ENCODE measurements around the gene BANF2. TPM values are rescaled to one million over a fixed set of nuclear protein-coding genes. Genes with fewer than 3 reads are reported as not detected.

BANF2 gene
- total and polyA plus RNA-seq, 2 of the 8 experiments (the other 6 are each of a cell fraction or from before 2014, with no cell fraction given): not detected

DNA sequence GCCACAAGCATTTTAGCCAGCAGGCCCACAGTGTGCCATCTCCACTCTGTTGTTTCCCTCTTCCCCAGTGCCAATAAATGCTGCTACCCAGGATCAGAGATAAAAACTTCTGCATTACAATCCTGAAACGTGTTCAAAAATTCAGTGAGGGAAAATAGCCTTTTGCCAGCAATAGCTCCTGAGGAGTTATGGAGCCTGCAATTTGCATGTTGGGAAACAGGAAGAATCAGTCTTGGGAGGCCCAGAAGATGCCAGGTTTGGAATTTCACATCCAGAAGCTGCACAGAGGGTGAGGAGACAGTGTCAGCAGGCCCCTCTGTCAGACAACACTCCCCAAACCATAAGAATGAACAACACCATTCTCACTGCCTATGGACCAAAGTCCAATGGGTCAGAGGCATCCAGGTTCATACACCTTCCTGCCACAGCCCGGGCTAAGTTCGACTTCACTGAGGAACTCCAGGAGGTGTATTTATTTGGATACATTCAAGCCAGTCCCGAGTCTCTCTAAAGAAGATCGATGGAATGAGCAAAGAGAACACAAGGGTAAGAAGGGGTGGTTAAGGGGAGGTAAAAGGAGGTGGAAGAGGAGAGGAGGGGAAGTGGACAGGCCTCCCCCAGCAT is 38.5 kb upstream of the BANF2 start:
- no peak overlapping the region for H3K9ac ChIP-seq (replicated peaks in 1 of 4; ENCODE audit: extremely low read depth in 1 of 4, low read depth in 3 of 4, low read length in 3 of 4)
- no peak overlapping the region for H3K27ac ChIP-seq (ENCODE audit: low read depth, low read length)
- no peak for FAIRE-seq
- no peak overlapping the region for H3K56ac ChIP-seq (replicated peaks; ENCODE audit: insufficient read length, low read depth, low read length)
- no peak overlapping the region for H4K5ac ChIP-seq (ENCODE audit: insufficient read length, low read depth, low read length)
- 89% methylated on average over 5 of the region's 5 CpGs; no CpG with 5 or more reads in 1 of the 2 experiments for WGBS, 2 experiments (ENCODE audit: extremely low coverage in 1 of 2, insufficient coverage in 1 of 2, insufficient read length in 1 of 2, insufficient replicate concordance in 2 of 2, low coverage in 1 of 2, low lambda C conversion rate in 2 of 2, missing lambda C conversion rate in 1 of 2)
- DNase-seq (ENCODE audit: low read depth in 1 of 2, low spot score in 2 of 2): no peak
- H3K4me1 ChIP-seq (replicated peaks in 1 of 4; ENCODE audit: control insufficient read depth in 3 of 4, insufficient read depth in 4 of 4, low read length in 3 of 4): peaks cover 0 to 5% (median 3%) of the 10 kb centered on the region in 4 experiments; a peak in 2 of 7 replicates
- no peak overlapping the region for H3K23ac ChIP-seq (ENCODE audit: insufficient read length)
- no peak overlapping the region for H2BK20ac ChIP-seq (ENCODE audit: low read length)
- peaks cover 6 to 13% of the 10 kb centered on the region in 2 experiments for H3K9me3 ChIP-seq (ENCODE audit: insufficient read depth in 2 of 2, low read depth in 1 of 2, low read length in 1 of 2)
- ChIA-PET POLR2A (ENCODE audit: partially characterized antibody) (interaction anchor here (0.6 kb wide), 1 partner anchor 83 kb away, joined by 3 read pairs; no protein-coding TSS in a partner anchor), CTCF (ENCODE audit: partially characterized antibody) (interaction anchor here (0.7 kb wide), 1 partner anchor 157 kb away, joined by 3 read pairs; no protein-coding TSS in a partner anchor)
- H4K8ac ChIP-seq (ENCODE audit: extremely low read depth, insufficient read depth, low read length): no peak overlapping the region
- no peak overlapping the region for H2BK120ac ChIP-seq (replicated peaks; ENCODE audit: low read depth, low read length)
- H2AFZ ChIP-seq (ENCODE audit: low read length): no peak overlapping the region
- H2AK5ac ChIP-seq (ENCODE audit: low read depth, low read length): no peak overlapping the region
- H4K20me1 ChIP-seq (replicated peaks in 1 of 2; ENCODE audit: control insufficient read depth in 1 of 2, insufficient read depth in 2 of 2, low read length in 2 of 2): peaks cover 0 to 12% of the 10 kb centered on the region in 2 experiments
- no peak overlapping the region for H3K4me2 ChIP-seq (ENCODE audit: insufficient read depth in 1 of 2, low read depth in 2 of 2, low read length in 2 of 2)
- H3K14ac ChIP-seq (ENCODE audit: insufficient read length): no peak overlapping the region
- H3K27me3 ChIP-seq (replicated peaks in 1 of 4; ENCODE audit: control insufficient read depth in 3 of 4, extremely low read depth in 1 of 4, insufficient read depth in 3 of 4, low read length in 3 of 4): no peaks in the 10 kb centered on the region
- H2BK5ac ChIP-seq (ENCODE audit: low read depth, low read length): peak overlapping the region; percentile 35; the same call in 1 of the 2 replicates
- no peak overlapping the region for H3K4me3 ChIP-seq (ENCODE audit: extremely low read depth in 1 of 4, insufficient read depth in 2 of 4, low read depth in 3 of 4, low read length in 4 of 4)
- no peak overlapping the region for H4K91ac ChIP-seq (replicated peaks; ENCODE audit: insufficient read length, low read length)
- H3K79me1 ChIP-seq (ENCODE audit: low read depth, low read length): peaks cover 10% of the 10 kb centered on the region
- H3K79me2 ChIP-seq (ENCODE audit: control insufficient read depth in 1 of 2, insufficient read depth in 2 of 2, low read length in 2 of 2): peaks cover 8 to 85% of the 10 kb centered on the region in 2 experiments
- H3K4ac ChIP-seq (replicated peaks; ENCODE audit: insufficient read length, low read depth, low read length): no peak overlapping the region
- H2BK15ac ChIP-seq (ENCODE audit: low read length): no peak overlapping the region
- H3K36me3 ChIP-seq (ENCODE audit: control insufficient read depth in 2 of 4, insufficient read depth in 4 of 4, low read length in 3 of 4): peaks cover 0 to 20% (median 10%) of the 10 kb centered on the region in 4 experiments; a peak in 5 of 8 replicates
- H3K18ac ChIP-seq (ENCODE audit: extremely low read depth, low read length): no peak overlapping the region
- H3K23me2 ChIP-seq (ENCODE audit: low read depth, low read length): no peaks in the 10 kb centered on the region
- H2BK12ac ChIP-seq (ENCODE audit: low read depth, low read length): no peak overlapping the region
- TF ChIP-seq KDM1A (IDR thresholded peaks at IDR 0.05; ENCODE audit: borderline replicate concordance, low read length) (no peak), CHD1 (IDR thresholded peaks at IDR 0.05; ENCODE audit: low read depth, low read length) (no peak), SIRT6 (IDR thresholded peaks at IDR 0.05; ENCODE audit: low read length) (no peak), SIN3A (conservative IDR thresholded peaks at IDR 0.05 in 1 of 2, IDR thresholded peaks at IDR 0.05 in 1 of 2; ENCODE audit: low read depth in 1 of 2, low read length in 2 of 2) (no peak), SUZ12 (IDR thresholded peaks at IDR 0.05; ENCODE audit: low read length) (no peak), SP4 (IDR thresholded peaks at IDR 0.05; ENCODE audit: low read length) (no peak), SP2 (IDR thresholded peaks at IDR 0.05; ENCODE audit: low read length) (no peak), RFX5 (IDR thresholded peaks at IDR 0.05; ENCODE audit: borderline replicate concordance, low read depth, low read length) (no peak), NRF1 (IDR thresholded peaks at IDR 0.05; ENCODE audit: low read depth, low read length) (no peak), CREB1 (IDR thresholded peaks at IDR 0.05) (no peak)
- TF ChIP-seq, protein P1, sequence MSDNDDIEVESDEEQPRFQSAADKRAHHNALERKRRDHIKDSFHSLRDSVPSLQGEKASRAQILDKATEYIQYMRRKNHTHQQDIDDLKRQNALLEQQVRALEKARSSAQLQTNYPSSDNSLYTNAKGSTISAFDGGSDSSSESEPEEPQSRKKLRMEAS (IDR thresholded peaks at IDR 0.05): no peak
- TF ChIP-seq, protein P2, sequence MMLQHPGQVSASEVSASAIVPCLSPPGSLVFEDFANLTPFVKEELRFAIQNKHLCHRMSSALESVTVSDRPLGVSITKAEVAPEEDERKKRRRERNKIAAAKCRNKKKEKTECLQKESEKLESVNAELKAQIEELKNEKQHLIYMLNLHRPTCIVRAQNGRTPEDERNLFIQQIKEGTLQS (IDR thresholded peaks at IDR 0.05; ENCODE audit: insufficient read depth, low read depth, low read length): no peak
